ENCODE measurements around the gene ETFA.

Gene ETFA

GRCh38 chr15:76333309-76333708, 22.0 kb upstream of the ETFA start:
- no peak for TF ChIP-seq ISL1 (CRISPR knock-in tag; IDR thresholded peaks at IDR 0.05)
- TF ChIP-seq RARB (CRISPR knock-in tag; IDR thresholded peaks at IDR 0.05) = no peak
- TF ChIP-seq SNAI2 (CRISPR knock-in tag; IDR thresholded peaks at IDR 0.05) = no peak
- no peak for ATAC-seq

- ATAC-seq = no peak
Measured at GRCh38 chr15:76332796-76333195, 21.5 kb upstream of the ETFA start.

GRCh38 chr15:76330080-76330680, 18.9 kb upstream of the ETFA start:
- peak; percentile 88 for ATAC-seq
- TF ChIP-seq ZNF8 (CRISPR knock-in tag; IDR thresholded peaks at IDR 0.05) (no peak), RARB (CRISPR knock-in tag; IDR thresholded peaks at IDR 0.05) (no peak), TSHZ2 (CRISPR knock-in tag; IDR thresholded peaks at IDR 0.05) (no peak), CREB5 (CRISPR knock-in tag; IDR thresholded peaks at IDR 0.05; ENCODE audit: low read depth) (no peak), ZFP30 (CRISPR knock-in tag; IDR thresholded peaks at IDR 0.05) (no peak), PPARA (CRISPR knock-in tag; IDR thresholded peaks at IDR 0.05; ENCODE audit: borderline replicate concordance) (no peak), ZNF70 (CRISPR knock-in tag; IDR thresholded peaks at IDR 0.05) (no peak), CSDC2 (CRISPR knock-in tag; IDR thresholded peaks at IDR 0.05) (no peak), ZNF565 (CRISPR knock-in tag; conservative IDR thresholded peaks at IDR 0.05; ENCODE audit: low read depth) (no peak), TCF4 (CRISPR knock-in tag; IDR thresholded peaks at IDR 0.05; ENCODE audit: borderline replicate concordance) (no peak), ISL1 (CRISPR knock-in tag; IDR thresholded peaks at IDR 0.05) (no peak), ZC3H10 (CRISPR knock-in tag; IDR thresholded peaks at IDR 0.05) (no peak), SNAI2 (CRISPR knock-in tag; IDR thresholded peaks at IDR 0.05) (no peak), OSR1 (CRISPR knock-in tag; IDR thresholded peaks at IDR 0.05) (no peak)
- TF ChIP-seq, protein P1, sequence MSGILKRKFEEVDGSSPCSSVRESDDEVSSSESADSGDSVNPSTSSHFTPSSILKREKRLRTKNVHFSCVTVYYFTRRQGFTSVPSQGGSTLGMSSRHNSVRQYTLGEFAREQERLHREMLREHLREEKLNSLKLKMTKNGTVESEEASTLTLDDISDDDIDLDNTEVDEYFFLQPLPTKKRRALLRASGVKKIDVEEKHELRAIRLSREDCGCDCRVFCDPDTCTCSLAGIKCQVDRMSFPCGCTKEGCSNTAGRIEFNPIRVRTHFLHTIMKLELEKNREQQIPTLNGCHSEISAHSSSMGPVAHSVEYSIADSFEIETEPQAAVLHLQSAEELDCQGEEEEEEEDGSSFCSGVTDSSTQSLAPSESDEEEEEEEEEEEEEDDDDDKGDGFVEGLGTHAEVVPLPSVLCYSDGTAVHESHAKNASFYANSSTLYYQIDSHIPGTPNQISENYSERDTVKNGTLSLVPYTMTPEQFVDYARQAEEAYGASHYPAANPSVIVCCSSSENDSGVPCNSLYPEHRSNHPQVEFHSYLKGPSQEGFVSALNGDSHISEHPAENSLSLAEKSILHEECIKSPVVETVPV (CRISPR knock-in tag; IDR thresholded peaks at IDR 0.05) = no peak

More at GRCh38 chr15:76332796-76333195, 21.5 kb upstream of the ETFA start:
- TF ChIP-seq TSHZ2 (CRISPR knock-in tag; IDR thresholded peaks at IDR 0.05) (no peak), OSR1 (CRISPR knock-in tag; IDR thresholded peaks at IDR 0.05) (no peak), ZFP30 (CRISPR knock-in tag; IDR thresholded peaks at IDR 0.05) (no peak), TOX (CRISPR knock-in tag; IDR thresholded peaks at IDR 0.05; ENCODE audit: borderline replicate concordance) (no peak), CREB5 (CRISPR knock-in tag; IDR thresholded peaks at IDR 0.05; ENCODE audit: low read depth) (no peak), ZNF565 (CRISPR knock-in tag; conservative IDR thresholded peaks at IDR 0.05; ENCODE audit: low read depth) (no peak), GLIS3 (CRISPR knock-in tag; IDR thresholded peaks at IDR 0.05) (no peak)
- TF ChIP-seq, protein P1 (CRISPR knock-in tag; IDR thresholded peaks at IDR 0.05) = no peak
